ENCODE data around the gene HTR4.

Gene HTR4

GRCh38 chr5:148660346-148660660 lies 6.0 kb upstream of the HTR4 start:
- DNase-seq, result no peak

- DNase-seq, result no peak
Observed at GRCh38 chr5:148659641-148660345, 5.5 kb upstream of the HTR4 start.

GRCh38 chr5:148653291-148653835 lies 964 bp downstream of the HTR4 start:
- DNase-seq, result no peak

GRCh38 chr5:148651528-148651927 lies 2.8 kb downstream of the HTR4 start:
- no peak for DNase-seq

GRCh38 chr5:148645527-148645926 lies 8.8 kb downstream of the HTR4 start:
- DNase-seq, result no peak

GRCh38 chr5:148641735-148642134 lies 12.6 kb downstream of the HTR4 start:
- DNase-seq, result no peak

- no peak for DNase-seq
Observed at GRCh38 chr5:148640471-148640870, 13.9 kb downstream of the HTR4 start.

GRCh38 chr5:148639081-148639480 lies 15.2 kb downstream of the HTR4 start:
- DNase-seq, result no peak

- DNase-seq, result no peak
Observed at GRCh38 chr5:148636353-148636752, 18.0 kb downstream of the HTR4 start.

GRCh38 chr5:148635321-148636083 lies 18.8 kb downstream of the HTR4 start:
- no peak for DNase-seq

GRCh38 chr5:148633067-148633377 lies 21.3 kb downstream of the HTR4 start:
- DNase-seq, result no peak

- no peak for DNase-seq
Observed at GRCh38 chr5:148632255-148633066, 21.9 kb downstream of the HTR4 start.

GRCh38 chr5:148626986-148627385 lies 27.3 kb downstream of the HTR4 start:
- no peak for DNase-seq

- DNase-seq, result no peak
Observed at GRCh38 chr5:148626081-148626613, 28.2 kb downstream of the HTR4 start.

GRCh38 chr5:148625250-148625649 lies 29.1 kb downstream of the HTR4 start:
- DNase-seq, result no peak

GRCh38 chr5:148623741-148624140 lies 30.6 kb downstream of the HTR4 start:
- DNase-seq, result no peak

- DNase-seq, result no peak
Observed at GRCh38 chr5:148623101-148623500, 31.2 kb downstream of the HTR4 start.

- no peak for DNase-seq
Observed at GRCh38 chr5:148620696-148621095, 33.6 kb downstream of the HTR4 start.

- DNase-seq, result no peak
Observed at GRCh38 chr5:148620091-148620490, 34.2 kb downstream of the HTR4 start.

- DNase-seq, result no peak
Observed at GRCh38 chr5:148619484-148619883, 34.8 kb downstream of the HTR4 start.

- DNase-seq, result no peak
Observed at GRCh38 chr5:148615644-148616275, 38.6 kb downstream of the HTR4 start.

GRCh38 chr5:148607406-148607805 lies 46.9 kb downstream of the HTR4 start:
- no peak for DNase-seq

- no peak for DNase-seq
Observed at GRCh38 chr5:148606296-148606695, 48.0 kb downstream of the HTR4 start.
